ELR (cell line): ENCODE data around the gene POU6F2.

Experiments used
- DNase-seq: peaks from one replicate; pipeline ENCODE4 v3.0.0-alpha.2; 2015; ENCODE audit warnings: low read depth

Gene POU6F2

GRCh38 chr7:39405581-39405980, 427.9 kb downstream of the POU6F2 start:
- DNase-seq = no peak

DNA sequence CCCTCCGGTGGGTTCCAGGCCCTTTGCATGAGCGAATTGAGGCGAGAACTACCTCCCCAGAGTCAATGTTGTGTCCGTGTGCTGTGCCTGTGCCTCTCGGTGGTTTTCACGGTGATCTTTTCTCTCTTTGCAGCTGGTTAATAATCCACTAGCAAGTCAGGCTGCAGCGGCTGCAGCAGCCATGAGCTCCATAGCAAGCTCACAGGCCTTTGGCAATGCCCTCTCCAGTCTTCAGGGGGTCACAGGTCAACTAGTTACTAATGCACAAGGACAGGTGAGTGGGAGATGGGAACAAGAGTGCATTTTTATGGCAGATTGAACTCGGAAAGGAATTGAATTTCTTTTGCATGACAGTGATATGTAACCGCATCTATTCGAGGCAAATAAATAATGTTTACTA, 428.8 kb downstream of the POU6F2 start:
- no peak for DNase-seq

GRCh38 chr7:39407137-39407536, 429.4 kb downstream of the POU6F2 start:
- DNase-seq = no peak

DNA sequence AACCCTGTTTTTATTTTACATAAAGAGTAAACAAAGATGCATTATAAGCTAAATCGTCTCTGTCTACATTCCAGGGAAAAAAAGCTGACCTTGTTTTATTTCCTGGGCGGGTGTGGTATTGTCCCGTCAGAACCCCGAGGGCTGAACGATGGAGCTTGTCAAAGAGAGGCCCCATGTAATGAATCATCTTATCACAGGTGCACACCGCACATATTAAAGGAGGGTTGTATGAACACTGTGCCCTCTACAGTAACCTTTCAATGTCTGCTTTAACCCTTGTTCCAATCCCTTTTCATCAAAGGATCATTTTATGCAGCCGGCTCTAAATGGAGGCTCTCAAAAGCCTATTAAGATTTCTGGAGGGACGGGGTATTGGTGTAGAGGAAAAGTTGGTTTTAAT, 430.0 kb downstream of the POU6F2 start:
- no peak for DNase-seq

DNA sequence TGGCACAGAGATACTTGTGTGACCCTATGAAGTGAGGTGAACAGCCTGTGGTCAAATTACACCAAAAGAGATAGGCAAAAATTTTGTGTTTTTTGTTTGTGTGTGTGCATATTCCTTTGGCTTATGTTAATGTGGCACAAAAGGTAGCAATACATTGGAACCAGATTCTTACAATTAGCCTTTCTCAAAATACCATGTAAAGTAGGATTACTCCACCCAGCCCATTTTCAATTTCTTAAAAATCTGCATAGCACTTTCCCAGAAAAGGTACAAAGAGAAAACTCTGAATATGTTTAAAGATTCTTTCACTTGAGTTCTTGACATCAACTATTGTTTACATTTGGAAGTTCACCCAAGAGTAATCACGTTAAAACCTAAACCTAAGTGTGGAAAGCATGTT, 431.2 kb downstream of the POU6F2 start:
- no peak for DNase-seq

DNA sequence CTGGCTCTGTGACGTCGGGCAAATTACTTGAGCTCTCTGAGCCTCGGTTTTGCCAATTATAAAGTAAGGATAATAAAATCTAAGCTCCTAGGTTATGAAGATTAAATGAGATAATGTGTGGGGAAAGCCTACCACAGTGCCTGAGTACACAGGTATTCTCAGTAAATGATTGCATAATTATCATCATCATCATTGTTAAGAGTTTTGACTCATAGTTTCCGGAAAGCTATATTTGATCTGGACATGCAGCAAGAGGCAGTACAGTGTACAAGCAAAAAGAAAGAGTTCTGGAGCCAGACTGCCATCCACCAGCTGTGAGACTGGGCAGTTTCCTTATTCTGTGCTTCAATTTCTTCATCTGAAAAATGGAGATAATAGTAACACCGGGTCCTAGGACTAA, 432.9 kb downstream of the POU6F2 start:
- DNase-seq = no peak

DNA sequence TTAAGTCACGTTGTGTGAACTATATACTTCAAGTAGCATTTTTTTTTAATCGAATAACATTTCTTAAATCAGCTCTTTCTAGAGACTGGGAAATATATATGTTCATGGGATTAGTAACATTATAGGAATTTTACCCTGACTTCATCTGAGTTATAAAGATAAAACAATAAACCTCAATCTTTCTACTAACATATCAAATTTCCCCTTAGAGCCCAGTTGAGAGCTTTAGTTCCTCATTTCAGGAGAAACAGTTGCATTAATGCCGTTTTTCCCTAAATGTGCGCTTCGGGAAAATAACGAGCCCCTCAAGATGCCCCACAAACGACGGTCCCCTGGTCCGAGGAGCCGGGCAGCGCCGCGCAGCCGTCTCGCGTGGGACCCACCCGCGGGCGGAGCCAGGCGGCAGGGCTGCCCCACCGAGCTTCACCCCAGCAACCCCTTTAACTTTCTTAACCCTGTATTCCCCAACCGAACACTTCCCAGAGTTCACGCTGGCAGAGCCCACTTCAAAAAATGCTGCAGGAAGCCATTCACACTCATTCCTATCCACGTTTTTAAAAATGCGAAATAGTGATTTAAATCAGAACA, 436.0 kb downstream of the POU6F2 start:
- DNase-seq = peak; percentile 6

- peak; percentile 58 for DNase-seq
These were observed 436.7 kb downstream of the POU6F2 start for GRCh38 chr7:39414224-39415035.

DNA sequence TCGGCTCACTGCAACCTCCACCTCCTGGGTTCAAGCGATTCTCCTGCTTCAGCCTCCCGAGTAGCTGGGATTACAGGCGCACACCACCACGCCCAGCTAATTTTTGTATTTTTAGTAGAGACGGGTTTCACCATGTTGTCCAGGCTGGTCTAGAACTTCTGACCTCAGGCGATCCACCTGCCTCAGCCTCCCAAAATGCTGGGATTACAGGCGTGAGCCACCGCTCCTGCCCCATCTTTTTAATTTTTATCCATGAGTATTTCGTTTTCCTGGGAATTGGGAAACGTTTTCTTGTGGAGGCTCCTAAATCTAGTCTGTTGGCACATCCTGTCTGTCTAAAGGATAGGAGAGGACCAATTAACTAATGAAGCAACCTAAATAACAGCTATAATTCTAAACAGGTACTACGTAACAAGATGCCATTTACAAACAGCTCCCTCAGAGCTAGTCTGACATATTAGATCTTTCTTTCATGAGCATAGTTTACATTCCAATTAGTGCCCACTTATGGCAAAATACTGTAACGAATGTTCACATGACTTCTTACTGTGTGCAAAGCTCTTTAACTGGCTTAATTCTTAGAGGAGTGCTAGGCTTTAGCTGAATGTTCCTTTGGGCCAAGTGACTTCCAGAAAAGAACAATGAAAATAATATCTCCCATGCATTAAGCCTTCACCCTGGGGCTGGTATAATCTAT, 437.5 kb downstream of the POU6F2 start:
- no peak for DNase-seq

- DNase-seq = no peak
These were observed 439.2 kb downstream of the POU6F2 start for GRCh38 chr7:39416866-39417265.

- peak; percentile 3 for DNase-seq
These were observed 439.9 kb downstream of the POU6F2 start for GRCh38 chr7:39417642-39418041.

DNA sequence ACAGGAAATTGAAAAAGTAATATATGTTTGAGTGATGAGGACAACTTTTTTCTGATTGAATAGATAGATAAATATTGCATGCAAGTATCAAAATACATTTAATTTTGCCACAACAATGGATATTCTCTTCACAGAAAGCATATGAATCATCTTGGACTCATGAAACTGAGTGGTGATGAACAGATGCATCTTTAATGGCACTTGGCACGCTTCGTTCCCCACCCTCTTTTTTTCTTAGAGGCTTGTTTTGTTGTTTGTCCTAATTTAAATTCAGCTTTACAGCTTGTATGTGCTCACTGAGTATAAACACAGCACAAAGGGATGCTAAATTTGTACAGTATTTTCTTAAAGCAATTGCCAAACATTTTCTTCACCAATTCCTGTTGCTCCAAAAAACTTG, 443.5 kb downstream of the POU6F2 start:
- DNase-seq = no peak

GRCh38 chr7:39421661-39422060, 444.0 kb downstream of the POU6F2 start:
- no peak for DNase-seq

DNA sequence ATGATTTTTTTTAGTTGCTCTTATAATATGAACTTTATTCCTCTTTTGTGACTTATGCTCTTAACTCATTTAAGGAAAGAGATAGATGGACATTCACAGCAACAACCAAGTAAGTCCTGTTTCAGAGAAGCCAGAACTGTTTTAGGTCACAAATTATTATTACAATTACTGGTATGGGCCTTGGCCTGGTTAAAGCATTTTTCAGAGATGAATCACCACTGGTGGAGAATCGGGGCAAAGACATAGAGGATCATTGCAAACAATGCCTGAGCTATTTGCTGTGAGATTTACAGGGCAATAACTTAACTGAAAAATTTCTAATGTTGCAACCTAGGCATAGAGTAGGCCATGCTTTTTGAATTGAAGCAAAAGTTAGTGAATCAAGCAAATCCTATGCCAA, 450.5 kb downstream of the POU6F2 start:
- DNase-seq = peak; percentile 60

- DNase-seq = no peak
These were observed 451.7 kb downstream of the POU6F2 start for GRCh38 chr7:39429421-39429820.

DNA sequence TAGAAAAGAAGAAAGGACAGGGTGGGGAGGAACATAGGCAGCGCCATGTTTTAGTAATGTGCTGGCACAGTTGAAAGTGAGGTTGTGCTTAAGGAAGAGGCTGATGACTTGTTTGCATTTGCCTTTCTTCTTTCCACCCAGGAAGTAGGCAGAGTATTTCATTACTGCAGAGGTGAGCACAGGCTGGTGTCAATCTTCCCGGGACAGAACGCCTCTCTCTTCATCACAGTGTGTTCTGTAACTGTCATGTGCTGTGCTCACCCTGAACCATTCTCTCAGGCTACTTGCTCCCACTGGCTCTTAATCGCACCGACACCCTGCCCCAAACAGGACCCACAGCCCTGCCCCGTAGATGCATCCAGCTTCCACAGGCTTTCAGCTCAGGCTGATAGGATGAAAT, 452.7 kb downstream of the POU6F2 start:
- no peak for DNase-seq

DNA sequence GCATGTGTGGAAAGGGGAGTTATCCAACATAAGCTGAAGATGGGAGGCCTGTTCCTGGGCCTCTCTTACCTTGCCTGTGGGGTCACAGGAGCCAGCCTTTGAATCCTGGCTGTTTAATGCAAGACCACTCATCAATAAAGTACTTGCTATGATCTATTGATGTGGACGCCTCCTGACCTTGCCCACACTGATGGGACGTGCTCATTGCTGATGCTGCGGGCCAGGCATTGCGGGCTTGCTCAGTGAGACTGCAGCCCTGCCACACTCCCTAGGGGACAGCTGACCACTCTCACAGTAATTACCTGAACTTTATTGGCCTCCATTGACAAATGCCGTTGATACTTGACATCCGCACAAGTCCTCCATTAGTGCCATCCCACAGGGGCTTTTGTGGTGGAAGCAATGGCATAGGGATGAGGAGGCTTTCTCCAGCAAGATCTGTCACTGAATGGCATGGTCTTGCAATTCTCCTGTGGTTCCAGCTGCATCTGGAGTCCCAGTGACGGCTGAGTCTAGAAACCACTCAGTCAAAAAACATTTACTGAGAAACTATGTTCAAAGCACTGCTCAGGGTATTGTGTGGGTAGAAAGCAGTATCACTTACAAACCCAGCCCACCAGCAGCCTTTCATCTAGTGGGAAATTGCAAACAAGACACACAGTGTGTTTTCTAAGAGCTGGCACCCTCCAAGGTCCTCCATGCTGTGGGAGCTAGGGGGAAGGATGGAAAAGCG, 453.4 kb downstream of the POU6F2 start:
- no peak for DNase-seq

GRCh38 chr7:39432368-39432767, 454.7 kb downstream of the POU6F2 start:
- no peak for DNase-seq

DNA sequence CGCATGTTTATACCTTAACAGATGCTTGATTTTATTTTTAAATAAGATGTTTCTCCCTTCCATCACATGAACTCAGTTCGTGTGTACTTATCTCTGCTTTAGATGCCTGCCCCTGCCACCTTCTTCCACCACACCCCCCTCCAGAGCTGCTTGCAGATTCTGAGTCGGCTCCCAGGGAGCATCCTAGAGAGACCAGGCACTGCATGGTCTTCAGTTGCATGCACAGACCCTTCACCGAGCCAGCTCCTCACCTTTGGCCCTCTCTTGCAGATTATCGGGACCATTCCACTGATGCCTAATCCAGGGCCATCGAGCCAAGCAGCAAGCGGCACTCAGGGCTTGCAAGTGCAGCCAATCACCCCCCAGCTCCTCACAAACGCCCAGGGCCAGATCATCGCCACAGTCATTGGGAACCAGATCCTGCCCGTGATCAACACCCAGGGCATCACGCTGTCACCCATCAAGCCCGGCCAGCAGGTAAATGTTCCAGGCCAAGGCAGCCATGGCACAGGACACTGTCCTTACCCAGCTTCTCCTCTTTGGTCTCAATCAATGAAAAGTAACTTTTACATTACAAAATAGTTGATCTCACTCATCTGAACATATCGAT, 455.2 kb downstream of the POU6F2 start:
- no peak for DNase-seq

GRCh38 chr7:39433550-39433949, 455.8 kb downstream of the POU6F2 start:
- no peak for DNase-seq

DNA sequence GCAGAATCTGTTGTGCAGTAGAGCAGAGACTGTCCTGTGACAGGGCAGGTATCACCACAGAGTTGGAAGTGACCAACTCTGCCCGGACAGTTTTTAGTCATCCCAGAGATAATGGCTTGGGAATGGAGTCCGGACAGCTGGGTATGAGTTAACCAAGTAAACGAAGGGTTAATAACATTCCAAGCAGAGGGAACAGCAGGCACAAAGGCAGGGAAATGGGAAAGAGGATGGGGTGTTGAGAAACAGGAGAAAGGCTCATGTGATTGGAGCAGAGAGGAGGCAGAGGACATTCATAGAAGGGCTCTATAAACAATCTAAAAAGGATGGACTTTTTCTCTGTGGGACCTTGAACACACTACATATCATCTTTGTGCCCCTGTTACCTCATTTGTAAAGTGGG, 456.3 kb downstream of the POU6F2 start:
- no peak for DNase-seq

DNA sequence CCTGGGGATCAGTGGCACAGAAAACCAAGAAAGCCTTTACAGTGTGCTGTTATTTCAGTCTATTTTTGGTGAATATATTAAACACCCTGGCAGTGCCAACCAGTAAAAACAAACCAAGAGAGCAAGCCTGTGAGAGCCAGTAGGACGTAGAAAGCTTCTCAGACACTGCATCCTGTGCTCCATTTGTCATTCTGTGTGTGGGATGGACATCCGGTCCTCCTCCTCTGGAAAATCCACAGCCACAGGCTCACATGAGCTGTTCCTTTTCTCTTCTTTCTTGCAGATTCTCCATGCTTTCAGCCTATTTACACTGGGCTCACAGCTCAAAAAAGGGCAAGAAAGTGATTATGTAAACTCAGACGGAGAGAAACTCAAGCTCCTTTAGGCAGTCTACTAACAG, 468.8 kb downstream of the POU6F2 start:
- DNase-seq = no peak
